ENCODE results near the gene CDX1. TPM values are rescaled to one million over a fixed set of nuclear protein-coding genes. Genes with fewer than 3 reads are reported as not detected.
A peak's percentile ranks its signal among the peaks of the same experiment; 100 is the strongest.

CDX1 gene
- total RNA-seq, 1 donor from 2014 or later = not detected

GRCh38 chr5:150159031-150159430, 7.5 kb upstream of the CDX1 start:
- no peak for DNase-seq
- peaks cover 76% of the 10 kb centered on the region for H3K4me1 ChIP-seq
- intact Hi-C loops (cut with micrococcal nuclease) = loop anchor here (10.0 kb wide), 1 partner anchor 196 kb away; the partner anchor contains the start of gene TCOF1
- no peak for TF ChIP-seq CTCF (IDR thresholded peaks at IDR 0.05; ENCODE audit: borderline replicate concordance)
- no peaks in the 10 kb centered on the region for H3K36me3 ChIP-seq
- H3K9me3 ChIP-seq (replicated peaks) = no peaks in the 10 kb centered on the region
- H3K4me3 ChIP-seq = peak overlapping the region; percentile 42
- no peaks in the 10 kb centered on the region for H3K27me3 ChIP-seq (ENCODE audit: low read depth)
- H3K27ac ChIP-seq (replicated peaks) = peak overlapping the region; percentile 89

- peak; percentile 72 for DNase-seq
- H3K27ac ChIP-seq (replicated peaks) = peak overlapping the region; percentile 89
- no peak for TF ChIP-seq CTCF (IDR thresholded peaks at IDR 0.05; ENCODE audit: borderline replicate concordance)
- H3K36me3 ChIP-seq = no peaks in the 10 kb centered on the region
- no peak overlapping the region for H3K4me3 ChIP-seq
- H3K4me1 ChIP-seq = peaks cover 84% of the 10 kb centered on the region
- intact Hi-C loops (cut with micrococcal nuclease) = loop anchor here (5.0 to 10.0 kb wide), 2 partner anchors 58 to 195 kb away; partner anchors contain the start of gene TCOF1
- H3K9me3 ChIP-seq (replicated peaks) = no peaks in the 10 kb centered on the region
- no peaks in the 10 kb centered on the region for H3K27me3 ChIP-seq (ENCODE audit: low read depth)
Measured at GRCh38 chr5:150159741-150160179, 6.8 kb upstream of the CDX1 start.

- no peaks in the 10 kb centered on the region for H3K9me3 ChIP-seq (replicated peaks)
- no peaks in the 10 kb centered on the region for H3K36me3 ChIP-seq
- H3K27ac ChIP-seq (replicated peaks) = peak overlapping the region; percentile 89
- TF ChIP-seq CTCF (IDR thresholded peaks at IDR 0.05; ENCODE audit: borderline replicate concordance) = no peak
- intact Hi-C loops (cut with micrococcal nuclease) = loop anchor here (5.0 kb wide), 1 partner anchor 57 kb away; no protein-coding TSS in a partner anchor
- H3K4me3 ChIP-seq = no peak overlapping the region
- no peaks in the 10 kb centered on the region for H3K27me3 ChIP-seq (ENCODE audit: low read depth)
- peak; percentile 12 for DNase-seq
- peaks cover 86% of the 10 kb centered on the region for H3K4me1 ChIP-seq
Measured at GRCh38 chr5:150160448-150161081, 6.0 kb upstream of the CDX1 start.

- Histone ChIP-seq H3K4me3 (no peak overlapping the region), H3K9me3 (replicated peaks) (no peaks in the 10 kb centered on the region), H3K27ac (replicated peaks) (peak overlapping the region; percentile 89), H3K36me3 (no peaks in the 10 kb centered on the region), H3K4me1 (peaks cover 76% of the 10 kb centered on the region), H3K27me3 (ENCODE audit: low read depth) (peaks cover 6% of the 10 kb centered on the region)
- TF ChIP-seq CTCF (IDR thresholded peaks at IDR 0.05; ENCODE audit: borderline replicate concordance) = peak; percentile 92
- peak; percentile 86 for DNase-seq
- intact Hi-C loops (cut with micrococcal nuclease) = loop anchor here (5.0 kb wide), 1 partner anchor 56 kb away; no protein-coding TSS in a partner anchor
Measured at GRCh38 chr5:150161242-150162141, 5.1 kb upstream of the CDX1 start.

- DNase-seq = no peak
- TF ChIP-seq CTCF (IDR thresholded peaks at IDR 0.05; ENCODE audit: borderline replicate concordance) = no peak
- Histone ChIP-seq H3K27ac (replicated peaks) (peak overlapping the region; percentile 89), H3K36me3 (no peaks in the 10 kb centered on the region), H3K4me3 (no peak overlapping the region), H3K9me3 (replicated peaks) (no peaks in the 10 kb centered on the region), H3K4me1 (peaks cover 75% of the 10 kb centered on the region), H3K27me3 (ENCODE audit: low read depth) (peaks cover 12% of the 10 kb centered on the region)
- intact Hi-C loops (cut with micrococcal nuclease) = loop anchor here (5.0 kb wide), 1 partner anchor 55 kb away; no protein-coding TSS in a partner anchor
Measured at GRCh38 chr5:150162142-150162513, 4.5 kb upstream of the CDX1 start.
